G401 (cell line): ENCODE measurements around the gene KBTBD8. TPM values are rescaled to one million over a fixed set of nuclear protein-coding genes. Genes with fewer than 3 reads are reported as not detected.

Experiments
- DNase-seq: peaks from one replicate; pipeline ENCODE4 v3.0.0-alpha.2; 2015; ENCODE audit warnings: low spot score
- in situ Hi-C: cut with HindIII; loops from 2 replicates; pipeline ENCODE4 v1.10.0; 2016; ENCODE audit warnings: low sequenced_read_pairs, mixed read lengths
- total RNA-seq: library from RNA; depleted of rRNA; stranded (reverse); fragments of >200 nt; shearing (Covaris generic); gene quantifications from 2 replicates; pipeline ENCODE4 v1.2.3, GENCODE V29; 2014

Gene KBTBD8
- total RNA-seq, 1 experiment from 2014 or later = 19.1 TPM

DNA sequence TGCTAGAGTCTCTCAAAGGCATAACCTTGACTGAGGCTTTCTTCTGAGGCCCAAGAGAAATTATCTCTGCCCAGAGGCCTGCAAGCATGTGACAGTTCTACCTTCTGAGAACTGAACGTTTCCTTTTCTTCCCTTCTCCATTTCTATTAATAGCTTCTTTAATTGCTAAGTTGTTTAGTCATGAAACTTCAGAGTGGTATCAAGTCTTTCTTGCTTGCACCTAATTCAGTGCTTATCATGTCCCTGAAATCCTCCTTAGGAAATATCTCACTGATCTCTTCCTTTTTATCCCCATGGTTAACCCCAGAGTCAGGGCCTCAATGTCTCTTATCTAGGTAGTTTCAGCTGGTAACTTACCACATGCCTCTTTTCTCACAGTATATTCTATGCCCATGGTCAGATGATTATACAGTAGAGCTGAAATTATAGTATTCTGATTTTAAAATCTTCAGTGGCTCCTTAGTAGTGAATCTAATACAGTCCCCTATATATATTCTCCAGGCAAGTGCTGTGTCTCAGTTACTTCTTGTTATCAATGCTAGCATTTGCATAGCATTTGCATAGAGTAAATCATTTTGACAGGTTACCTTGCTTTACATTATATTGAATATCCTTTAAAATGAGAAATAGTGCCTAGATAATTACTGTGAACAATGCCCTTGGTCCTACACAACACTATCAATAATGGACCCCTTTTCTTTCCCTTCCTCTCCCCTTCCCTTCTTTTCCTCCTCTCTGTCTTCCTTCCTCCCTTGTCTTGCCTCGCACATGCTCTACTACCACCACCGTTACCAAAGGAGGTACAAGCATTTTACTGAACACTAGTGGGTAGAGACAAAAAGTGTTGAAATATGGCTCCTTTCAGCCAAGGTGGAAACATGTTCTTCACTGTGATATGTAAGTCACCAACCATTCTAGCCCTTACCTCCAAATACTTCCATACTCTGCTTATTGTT, 33.0 kb downstream of the KBTBD8 start:
- DNase-seq = no peak
- in situ Hi-C loops = no loop called here

DNA sequence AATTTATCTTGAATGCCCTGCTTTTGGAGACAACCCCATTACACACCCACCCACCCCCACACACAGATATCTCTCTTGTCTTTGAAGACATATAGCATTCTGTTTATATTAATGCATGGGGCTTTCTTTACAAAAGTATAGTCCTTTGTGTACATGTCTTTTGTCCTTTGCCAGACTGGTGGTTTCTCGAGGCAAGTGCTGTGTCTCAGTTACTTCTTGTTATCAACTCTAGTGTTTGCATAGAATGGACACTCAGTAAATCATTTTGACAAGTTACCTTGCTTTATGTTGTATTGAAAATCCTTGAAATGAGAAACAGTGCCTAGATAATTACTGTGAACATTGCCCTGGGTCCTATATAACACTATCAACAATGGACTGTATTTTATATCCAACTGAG, 33.9 kb downstream of the KBTBD8 start:
- in situ Hi-C loops = no loop called here
- no peak for DNase-seq

DNA sequence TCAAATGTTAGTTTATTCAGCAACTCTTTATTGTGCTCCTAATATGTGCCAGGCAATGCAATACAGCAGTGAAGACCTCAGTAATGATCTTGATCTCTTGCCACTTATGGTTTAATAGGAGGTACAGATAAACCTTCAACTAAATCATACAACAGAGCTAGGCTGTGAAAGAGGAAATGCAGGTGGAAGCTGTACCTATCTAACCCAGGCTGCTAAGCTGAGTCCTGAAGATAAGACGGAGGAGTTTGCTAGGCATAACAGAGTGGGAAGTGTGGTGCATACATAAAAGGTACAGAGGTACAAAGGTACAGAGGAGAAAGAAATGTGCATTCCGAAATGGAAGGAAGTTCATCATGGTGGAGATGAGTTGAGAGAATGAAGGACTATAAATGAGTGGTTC, 35.0 kb downstream of the KBTBD8 start:
- in situ Hi-C loops = no loop called here

GRCh38 chr3:67034371-67034770, 36.3 kb downstream of the KBTBD8 start:
- DNase-seq = no peak
- in situ Hi-C loops = no loop called here

More for the DNA sequence above, 35.0 kb downstream of the KBTBD8 start:
- DNase-seq = no peak

DNA sequence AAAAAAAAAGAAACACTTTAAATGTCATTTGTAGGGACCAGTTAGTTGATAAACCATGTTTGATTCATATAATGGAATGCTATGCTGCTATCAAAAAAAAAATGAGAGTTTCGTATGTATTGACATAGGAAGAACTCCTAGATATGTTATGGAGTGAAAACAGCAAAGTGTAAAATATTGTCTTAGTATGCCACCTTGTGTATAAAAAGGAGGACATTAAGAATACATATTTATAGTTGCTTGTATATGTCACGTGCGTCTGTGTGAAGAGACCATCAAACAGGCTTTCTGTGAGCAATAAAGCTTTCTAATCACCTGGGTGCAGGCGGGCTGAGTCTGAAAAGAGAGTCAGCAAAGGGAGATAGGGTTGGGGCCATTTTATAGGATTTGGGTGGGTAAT, 39.5 kb downstream of the KBTBD8 start:
- DNase-seq = no peak
- in situ Hi-C loops = no loop called here

- in situ Hi-C loops = no loop called here
- no peak for DNase-seq
These were observed 46.2 kb downstream of the KBTBD8 start for GRCh38 chr3:67044295-67044694.

DNA sequence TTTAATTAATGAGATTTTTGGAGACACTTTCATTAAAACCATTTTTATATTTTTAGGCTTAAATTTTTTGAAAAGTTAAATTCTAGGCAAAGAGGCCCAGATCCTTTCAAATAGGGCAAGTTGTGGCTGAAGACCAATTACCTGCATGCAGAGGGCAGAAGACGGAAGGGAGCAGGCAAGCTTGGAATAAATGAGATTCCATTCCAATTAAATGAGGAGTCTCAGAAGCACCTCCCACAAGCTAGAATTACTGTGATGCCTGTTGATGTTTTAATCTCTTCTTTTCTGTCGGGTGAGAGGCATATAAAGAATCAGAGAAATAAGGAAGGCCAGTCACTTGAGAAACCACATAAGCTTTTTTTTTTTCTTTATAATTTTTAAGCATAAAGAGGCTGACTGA, 46.8 kb downstream of the KBTBD8 start:
- in situ Hi-C loops = no loop called here
- no peak for DNase-seq

GRCh38 chr3:67045711-67046465, 47.8 kb downstream of the KBTBD8 start:
- no peak for DNase-seq
- in situ Hi-C loops = no loop called here

GRCh38 chr3:67047051-67047450, 48.9 kb downstream of the KBTBD8 start:
- DNase-seq = no peak
- in situ Hi-C loops = no loop called here

DNA sequence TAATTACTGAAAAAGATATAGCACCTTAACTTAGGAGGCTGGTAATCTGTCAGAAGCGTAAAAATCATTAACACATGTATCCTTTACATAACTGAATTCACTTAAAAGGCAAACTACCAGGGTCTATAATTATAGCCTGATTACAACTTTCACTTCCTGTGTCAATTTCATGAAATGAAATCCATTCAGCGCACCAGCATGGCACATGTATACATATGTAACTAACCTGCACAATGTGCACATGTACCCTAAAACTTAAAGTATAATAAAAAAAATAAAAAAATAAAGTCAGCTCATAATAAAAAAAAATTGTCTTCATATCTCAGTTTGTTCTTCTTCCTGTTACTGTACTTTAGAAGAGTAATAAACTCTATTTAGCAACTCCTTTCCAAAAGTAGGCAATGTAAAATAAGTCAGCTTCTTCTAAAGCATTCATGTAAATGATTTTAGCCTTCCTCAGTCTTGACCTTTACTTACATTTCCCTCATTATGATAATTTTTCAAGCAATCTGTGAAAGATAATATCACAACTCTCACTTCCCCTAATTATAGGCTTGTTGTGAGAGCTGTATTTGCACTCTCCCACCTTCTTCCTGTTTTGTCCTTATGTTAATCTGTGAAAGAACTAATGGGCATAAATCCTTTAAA, 50.1 kb downstream of the KBTBD8 start:
- in situ Hi-C loops = no loop called here
- DNase-seq = no peak

DNA sequence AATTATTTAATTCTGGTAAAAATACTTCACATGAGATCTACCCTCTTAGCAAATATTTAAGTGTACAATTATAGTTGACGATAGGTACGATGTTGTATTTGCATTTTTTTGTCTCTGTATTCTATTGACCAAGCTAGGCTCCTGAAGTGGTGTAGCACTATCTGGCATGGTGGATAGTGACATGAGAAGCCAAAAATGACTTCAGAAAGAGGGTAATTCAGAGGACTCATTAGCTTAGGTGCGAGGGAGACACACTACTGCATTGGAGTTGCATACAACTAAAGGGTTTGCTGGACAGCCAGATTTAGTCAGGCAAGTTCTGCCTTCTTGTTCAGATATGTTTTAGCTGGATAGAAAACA, 50.6 kb downstream of the KBTBD8 start:
- DNase-seq = no peak
- in situ Hi-C loops = no loop called here

- DNase-seq = no peak
- in situ Hi-C loops = no loop called here
These were observed 61.3 kb downstream of the KBTBD8 start for GRCh38 chr3:67059443-67059842.
